ENCODE results near the gene ADAM12.

The ADAM12 gene

GRCh38 chr10:126034586-126034985 is 353.7 kb downstream of the ADAM12 start:
- DNase-seq (ENCODE audit: low read depth in 3 of 3, low spot score in 1 of 3), result no peak

GRCh38 chr10:126029999-126030398 is 358.3 kb downstream of the ADAM12 start:
- DNase-seq (ENCODE audit: low read depth in 3 of 3, low spot score in 1 of 3), result no peak

- DNase-seq (ENCODE audit: low read depth in 3 of 3, low spot score in 1 of 3), result no peak
Measured at GRCh38 chr10:126027692-126028091, 360.6 kb downstream of the ADAM12 start.

- no peak for DNase-seq (ENCODE audit: low read depth in 3 of 3, low spot score in 1 of 3)
Measured at GRCh38 chr10:126022841-126023240, 365.4 kb downstream of the ADAM12 start.

GRCh38 chr10:126021833-126022500 is 366.3 kb downstream of the ADAM12 start:
- DNase-seq (ENCODE audit: low read depth in 3 of 3, low spot score in 1 of 3), result no peak

- DNase-seq (ENCODE audit: low read depth in 3 of 3, low spot score in 1 of 3), result no peak
Measured at GRCh38 chr10:126017961-126018560, 370.2 kb downstream of the ADAM12 start.

- no peak for DNase-seq (ENCODE audit: low read depth in 3 of 3, low spot score in 1 of 3)
Measured at GRCh38 chr10:126016882-126017281, 371.4 kb downstream of the ADAM12 start.

GRCh38 chr10:126016156-126016805 is 372.0 kb downstream of the ADAM12 start:
- DNase-seq (ENCODE audit: low read depth in 3 of 3, low spot score in 1 of 3), result no peak

GRCh38 chr10:126015413-126015812 is 372.9 kb downstream of the ADAM12 start:
- no peak for DNase-seq (ENCODE audit: low read depth in 3 of 3, low spot score in 1 of 3)

- DNase-seq (ENCODE audit: low read depth in 3 of 3, low spot score in 1 of 3), result no peak
Measured at GRCh38 chr10:126014309-126014708, 374.0 kb downstream of the ADAM12 start.

- no peak for DNase-seq (ENCODE audit: low read depth in 3 of 3, low spot score in 1 of 3)
Measured at GRCh38 chr10:126013489-126014281, 374.6 kb downstream of the ADAM12 start.

- DNase-seq (ENCODE audit: low read depth in 3 of 3, low spot score in 1 of 3), result no peak
Measured at GRCh38 chr10:126012485-126012884, 375.8 kb downstream of the ADAM12 start.

GRCh38 chr10:126011995-126012394 is 376.3 kb downstream of the ADAM12 start:
- no peak for DNase-seq (ENCODE audit: low read depth in 3 of 3, low spot score in 1 of 3)

GRCh38 chr10:126009650-126010049 is 378.6 kb downstream of the ADAM12 start:
- no peak for DNase-seq (ENCODE audit: low read depth in 3 of 3, low spot score in 1 of 3)

GRCh38 chr10:126006906-126007305 is 381.4 kb downstream of the ADAM12 start:
- DNase-seq (ENCODE audit: low read depth in 3 of 3, low spot score in 1 of 3), result no peak

- DNase-seq (ENCODE audit: low read depth in 3 of 3, low spot score in 1 of 3), result no peak
Measured at GRCh38 chr10:126006264-126006663, 382.0 kb downstream of the ADAM12 start.

- DNase-seq (ENCODE audit: low read depth in 3 of 3, low spot score in 1 of 3), result no peak
Measured at GRCh38 chr10:126004752-126005151, 383.5 kb downstream of the ADAM12 start.

- no peak for DNase-seq (ENCODE audit: low read depth in 3 of 3, low spot score in 1 of 3)
Measured at GRCh38 chr10:126001576-126001975, 386.7 kb downstream of the ADAM12 start.

- no peak for DNase-seq (ENCODE audit: low read depth in 3 of 3, low spot score in 1 of 3)
Measured at GRCh38 chr10:125999694-126000093, 388.6 kb downstream of the ADAM12 start.

- no peak for DNase-seq (ENCODE audit: low read depth in 3 of 3, low spot score in 1 of 3)
Measured at GRCh38 chr10:125997586-125997985, 390.7 kb downstream of the ADAM12 start.

GRCh38 chr10:125995726-125996304 is 392.5 kb downstream of the ADAM12 start:
- DNase-seq (ENCODE audit: low read depth in 3 of 3, low spot score in 1 of 3), result no peak
